Measurements from ENCODE around the gene APBA2.

Gene APBA2

GRCh38 chr15:28897861-28898585 lies 12.2 kb downstream of the APBA2 start:
- no peak for DNase-seq

DNA sequence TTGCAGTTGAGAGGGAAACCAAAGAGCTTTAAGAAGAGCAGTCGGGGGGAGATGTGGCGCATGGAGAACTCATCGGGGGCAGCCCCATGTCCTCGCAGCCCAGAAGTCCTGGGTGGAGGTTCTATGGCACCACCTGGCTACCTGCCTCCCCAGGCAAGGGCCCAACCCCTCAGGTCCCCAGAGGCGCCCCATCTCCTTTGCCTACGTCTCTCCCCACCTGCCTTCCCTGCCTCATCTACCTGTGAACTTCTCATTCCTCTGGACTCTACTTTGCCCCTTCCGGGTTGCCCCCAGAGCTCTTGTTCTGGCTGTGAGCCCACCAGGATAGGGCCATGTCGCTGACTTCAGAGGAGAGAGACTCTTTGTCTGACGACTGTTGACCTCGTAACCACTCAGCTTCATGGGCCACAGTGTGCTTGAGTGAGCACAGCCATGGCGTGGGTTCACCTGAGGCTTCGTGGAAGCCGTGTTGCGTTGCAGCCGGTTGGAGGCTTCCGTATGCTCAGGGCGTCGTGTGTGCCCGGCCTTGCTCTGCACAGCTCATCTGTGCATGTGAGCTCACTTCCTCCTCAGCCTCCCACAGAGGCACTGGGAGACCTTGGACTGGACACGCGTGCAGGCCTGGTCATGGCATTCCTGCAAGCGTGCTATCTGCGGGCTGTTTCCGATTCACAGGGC lies 13.4 kb downstream of the APBA2 start:
- no peak for DNase-seq

- DNase-seq, result no peak
These were observed 14.5 kb downstream of the APBA2 start for GRCh38 chr15:28900041-28900891.

GRCh38 chr15:28900892-28901586 lies 15.3 kb downstream of the APBA2 start:
- no peak for DNase-seq

DNA sequence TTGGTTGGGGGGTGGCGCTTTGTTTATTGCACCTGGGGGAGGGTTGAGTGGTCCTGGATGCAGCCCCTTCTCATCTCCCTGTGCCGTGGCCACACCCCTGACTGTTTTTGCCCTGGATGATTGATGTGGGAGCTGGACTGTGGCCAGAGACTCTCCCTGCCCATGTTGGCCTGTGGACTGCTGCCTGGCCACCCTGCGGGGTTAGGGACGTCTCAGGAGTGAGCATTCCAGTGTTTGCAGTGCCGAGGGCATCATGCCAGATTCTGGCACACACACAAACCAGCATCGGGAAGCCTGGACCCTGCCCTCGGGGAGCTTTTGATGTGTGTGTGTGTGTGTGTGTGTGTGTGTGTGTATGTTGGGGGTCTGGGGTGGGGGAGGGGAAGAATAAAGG lies 15.8 kb downstream of the APBA2 start:
- DNase-seq, result no peak

- DNase-seq, result no peak
These were observed 16.4 kb downstream of the APBA2 start for GRCh38 chr15:28901987-28902745.

GRCh38 chr15:28902856-28903255 lies 17.1 kb downstream of the APBA2 start:
- no peak for DNase-seq

DNA sequence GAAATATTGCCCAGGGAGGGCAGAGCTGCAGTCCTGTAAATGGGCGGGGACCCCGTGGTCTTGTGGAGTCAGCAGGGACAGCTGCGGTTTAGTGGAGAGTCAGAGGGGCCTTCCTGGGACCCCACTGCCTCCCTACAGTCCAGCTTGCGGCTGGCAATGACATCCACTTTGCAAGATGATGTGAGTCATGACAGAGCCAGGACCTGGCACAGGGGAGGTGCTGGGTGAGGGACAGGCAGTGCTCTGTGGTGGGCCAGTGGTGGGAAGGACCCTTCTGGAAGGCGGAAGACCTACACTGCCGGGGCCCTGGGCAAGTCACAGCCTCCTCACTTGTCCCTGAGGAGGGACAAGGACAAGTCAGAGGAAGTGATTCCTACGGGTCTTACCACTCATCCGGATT lies 17.8 kb downstream of the APBA2 start:
- DNase-seq, result no peak

DNA sequence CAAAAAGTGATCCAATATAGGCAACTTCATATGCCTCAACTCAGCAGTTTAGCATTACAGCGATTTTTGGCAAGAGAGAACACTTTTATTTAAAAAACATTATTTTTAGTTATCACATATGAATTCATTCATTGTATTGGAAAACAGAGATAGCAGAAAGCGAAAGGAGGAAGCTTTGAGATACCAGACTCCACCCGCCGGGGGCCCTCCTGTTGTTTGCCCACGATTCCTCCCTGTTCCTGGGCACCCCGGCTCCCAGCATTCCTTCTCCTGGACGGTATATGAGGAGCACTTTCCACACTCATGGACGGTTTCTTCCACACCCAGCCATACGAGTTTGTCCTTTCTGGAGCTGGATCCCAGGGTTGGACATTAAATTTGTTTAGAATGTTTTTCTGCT lies 18.2 kb downstream of the APBA2 start:
- no peak for DNase-seq

DNA sequence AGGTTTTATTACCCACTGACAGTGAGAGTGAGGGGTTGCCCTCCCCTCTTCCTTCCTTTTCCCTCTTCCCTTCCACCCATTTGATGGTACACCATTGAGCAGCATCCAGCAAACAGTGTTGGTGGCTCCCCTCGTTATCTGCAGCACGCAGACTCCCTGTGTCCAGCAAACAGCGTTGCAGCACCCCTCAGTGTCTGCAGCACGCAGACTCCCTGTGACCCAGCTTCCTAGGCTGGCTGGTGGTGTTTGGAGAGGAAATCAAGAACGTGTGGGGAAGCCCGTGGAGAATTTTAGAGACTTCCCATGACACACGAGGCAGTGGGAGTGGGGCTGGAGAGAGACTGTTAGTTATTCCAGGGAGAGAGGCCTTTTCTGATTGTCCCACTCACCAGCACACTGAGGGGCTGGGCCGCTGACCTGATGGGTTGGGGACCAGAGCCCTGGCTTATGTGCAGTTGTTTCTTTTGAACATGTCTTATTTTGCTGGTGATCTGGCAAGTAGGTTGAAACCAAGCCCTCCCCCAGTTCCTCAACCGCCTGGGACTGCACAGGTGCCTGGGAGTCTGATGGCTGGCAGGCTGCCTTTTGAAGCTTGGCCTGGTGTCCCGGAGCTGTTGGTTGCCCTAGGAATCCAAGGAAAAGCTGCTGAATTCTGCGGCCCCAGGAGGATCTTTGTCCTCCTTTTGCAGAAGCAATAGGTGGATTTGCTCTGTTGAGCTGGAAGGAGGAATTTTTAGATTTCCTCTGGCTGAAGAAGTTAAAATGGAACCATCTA lies 19.0 kb downstream of the APBA2 start:
- DNase-seq, result no peak

DNA sequence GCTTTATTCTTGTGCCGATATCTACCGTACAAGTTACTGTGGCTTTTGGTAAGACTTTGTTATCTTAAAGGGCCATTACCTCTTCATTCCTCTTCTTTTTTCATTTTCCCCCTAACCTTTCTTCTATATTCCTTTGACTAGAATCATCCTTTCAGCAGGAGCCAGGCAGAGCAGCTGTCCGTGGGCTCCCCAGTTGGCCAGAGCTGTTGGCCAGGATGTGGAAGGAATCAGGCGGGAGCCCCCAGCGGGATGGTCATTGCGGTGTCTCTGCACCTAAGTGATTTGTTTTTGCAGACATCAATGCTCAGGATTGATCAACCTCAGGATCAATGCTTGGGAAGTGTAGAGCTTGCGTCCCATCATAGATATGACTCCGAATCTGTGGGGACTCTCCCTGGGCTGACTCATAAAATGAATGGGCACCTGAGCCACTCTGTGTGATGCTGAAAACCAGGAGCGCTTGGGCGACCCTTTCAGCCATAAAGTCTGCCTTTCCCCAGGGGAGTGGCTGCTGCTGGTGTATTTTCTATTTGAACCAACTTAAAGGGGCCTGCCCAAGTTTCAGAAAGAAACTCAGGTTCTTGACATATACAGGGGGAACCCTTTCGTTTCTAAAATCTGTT lies 21.7 kb downstream of the APBA2 start:
- no peak for DNase-seq

GRCh38 chr15:28909958-28910500 lies 24.3 kb downstream of the APBA2 start:
- DNase-seq, result no peak

DNA sequence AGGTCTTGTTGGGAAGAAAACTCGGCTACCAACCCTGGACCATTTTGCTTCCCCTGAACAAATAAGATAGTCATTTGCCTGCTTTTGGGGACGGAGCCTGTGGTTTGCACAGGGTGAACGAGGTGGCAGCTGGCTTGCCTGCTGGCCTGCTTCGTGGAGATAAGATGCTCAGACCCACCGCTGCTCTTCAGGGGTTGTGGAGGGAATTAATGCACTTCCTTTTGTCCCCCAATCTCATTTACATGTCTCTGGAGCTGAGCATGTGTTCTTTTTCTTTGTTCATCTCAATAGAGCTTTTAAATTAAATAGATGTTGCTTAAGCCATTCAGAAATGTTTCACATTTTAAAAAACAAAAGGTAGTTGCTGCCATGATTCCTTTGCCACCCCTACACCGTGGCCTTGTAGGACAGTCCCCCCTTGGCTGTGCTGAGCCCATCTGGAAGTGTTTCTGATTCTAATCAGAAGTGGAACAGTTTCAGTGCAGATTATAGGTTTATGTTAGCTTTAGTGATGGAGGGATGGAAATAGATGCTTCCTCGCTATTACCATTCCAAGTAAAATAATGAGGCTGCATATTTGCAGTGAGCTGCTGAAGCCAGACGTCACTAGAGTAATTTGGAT lies 25.6 kb downstream of the APBA2 start:
- DNase-seq, result no peak

DNA sequence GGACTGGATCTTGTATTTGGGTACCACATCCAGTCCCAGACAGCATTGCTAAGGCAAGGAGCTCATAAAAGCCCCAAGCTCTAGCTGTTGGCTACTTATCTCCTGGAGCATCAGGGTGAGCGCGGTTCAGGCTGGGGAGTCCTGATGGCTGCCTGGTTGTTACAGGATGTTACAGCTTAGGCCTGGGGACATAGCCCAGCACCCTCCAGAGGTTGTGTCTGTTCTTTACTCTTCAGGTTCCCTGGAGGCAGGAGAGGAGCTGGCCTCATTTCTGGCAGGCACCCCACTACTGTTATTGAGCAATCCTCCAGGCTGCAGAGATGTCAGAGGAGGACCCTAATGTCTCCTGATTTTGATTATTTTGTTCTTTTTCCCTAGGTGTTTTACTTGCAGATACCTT lies 26.6 kb downstream of the APBA2 start:
- DNase-seq, result no peak

GRCh38 chr15:28913171-28913765 lies 27.5 kb downstream of the APBA2 start:
- no peak for DNase-seq

DNA sequence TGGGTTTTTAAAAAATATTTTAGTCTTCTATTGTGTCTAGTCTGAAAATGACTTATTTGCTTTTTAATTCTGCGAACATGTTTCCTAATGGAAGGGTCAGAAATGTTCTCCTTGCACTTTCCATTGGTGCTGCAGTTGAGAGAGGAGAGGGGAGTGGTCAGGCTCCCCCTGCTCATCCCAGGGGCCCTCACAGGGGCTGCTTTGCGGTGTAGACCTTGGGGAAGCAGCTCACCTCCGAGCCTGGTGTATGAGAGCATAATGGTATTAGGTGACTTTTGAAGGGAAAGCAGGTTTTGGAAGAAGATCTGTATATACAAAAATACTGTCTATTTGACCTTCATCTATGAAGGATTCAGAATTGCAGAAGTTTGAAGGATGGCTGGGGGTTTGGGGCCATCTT lies 28.3 kb downstream of the APBA2 start:
- DNase-seq, result no peak

DNA sequence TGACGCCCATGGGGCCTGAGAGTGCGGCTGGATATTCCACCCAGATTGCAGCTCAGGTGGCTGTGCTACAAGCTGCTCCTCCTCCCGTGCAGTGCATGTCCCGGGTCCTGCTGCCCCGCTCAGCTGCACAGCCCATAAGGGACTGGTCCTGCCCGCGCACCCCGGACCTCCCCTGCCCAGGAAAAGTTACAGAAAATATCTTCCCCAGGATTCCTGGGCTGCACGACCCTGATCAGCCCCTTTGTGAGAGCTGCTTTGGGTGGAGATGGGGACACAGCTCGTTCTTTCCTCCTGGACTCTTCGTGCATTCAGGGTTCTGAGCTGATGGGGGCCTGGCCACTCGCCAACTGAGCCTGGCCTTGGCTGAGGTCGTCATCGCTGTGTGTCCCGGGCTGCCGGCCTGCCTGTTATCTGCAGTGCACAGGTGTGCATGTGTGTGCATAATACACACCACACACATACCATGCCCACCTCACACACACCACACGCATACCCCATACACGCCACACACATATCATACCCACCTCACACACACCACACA lies 28.8 kb downstream of the APBA2 start:
- no peak for DNase-seq

DNA sequence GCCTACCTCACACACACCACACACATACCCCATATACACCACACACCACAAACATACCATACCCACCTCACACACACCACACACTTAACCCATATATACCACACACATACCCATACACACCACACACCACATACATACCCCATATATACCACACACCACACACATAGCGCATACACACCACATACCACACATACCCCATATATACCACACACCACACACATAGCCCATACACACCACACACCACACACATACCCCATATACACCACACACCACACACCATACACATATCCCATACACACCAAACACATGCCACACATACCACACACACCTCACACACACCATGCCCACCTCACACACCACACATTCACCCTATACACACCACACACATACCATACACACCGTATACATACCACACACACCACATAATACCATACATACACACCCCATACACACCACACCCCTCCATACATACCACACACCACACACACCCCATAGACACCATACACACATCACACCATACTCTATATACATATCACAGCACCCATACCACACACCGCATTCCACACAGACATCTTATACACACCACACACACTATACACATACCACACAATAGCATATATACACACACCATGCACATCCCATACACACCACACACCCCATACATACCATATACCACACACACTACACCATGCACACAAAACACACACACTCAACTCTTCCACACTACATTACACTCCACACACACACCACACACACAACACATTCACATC lies 29.5 kb downstream of the APBA2 start:
- DNase-seq, result no peak

GRCh38 chr15:28915935-28916334 lies 30.2 kb downstream of the APBA2 start:
- no peak for DNase-seq
